PC-9 (cell line): ENCODE measurements around the gene SERPINA12. TPM values are rescaled to one million over a fixed set of nuclear protein-coding genes. Genes with fewer than 3 reads are reported as not detected.

Source experiments
- BruUV-seq: library from RNA; stranded (reverse); fragments of 400-500 nt; replicated peaks from 2 replicates; lab custom pipeline; 2021; lab: Mats Ljungman, UMichigan
- CTCF ChIA-PET: fragments of 300-600 bp; sonication (Branson Sonifier 250); formaldehyde crosslinking; loops from one replicate; lab custom pipeline; 2022; ENCODE audit warnings: antibody characterized with exemption; lab: Charles Lee
- POLR2A ChIA-PET: fragments of 300-600 bp; sonication (Branson Sonifier 250); formaldehyde crosslinking; loops from one replicate; lab custom pipeline; 2022; ENCODE audit warnings: antibody characterized with exemption; ENCODE audit not compliant: unreplicated experiment; lab: Charles Lee
- DNase-seq, 2 experiments: peaks; one replicate each; pipeline versions ENCODE4 v3.0.0 to v3.0.0-alpha.2; 2015 to 2022; ENCODE audit warnings: mixed read lengths in 1 of 2
- H2AFZ ChIP-seq: fragments of 200-600 bp; sonication (generic); 2 replicates; pipeline ENCODE4 v1.8.1; 2017; ENCODE audit warnings: antibody characterized with exemption
- H3F3A ChIP-seq: fragments of 200-600 bp; sonication (generic); 2 replicates; pipeline ENCODE4 v1.8.1; 2017; ENCODE audit warnings: antibody characterized with exemption, mild to moderate bottlenecking, low read depth; ENCODE audit not compliant: insufficient read depth
- H3K27ac ChIP-seq: fragments of 200-600 bp; sonication (generic); 2 replicates; pipeline ENCODE4 v1.6.1; 2016; ENCODE audit warnings: mixed run types
- H3K27me3 ChIP-seq: fragments of 200-600 bp; sonication (generic); 2 replicates; pipeline ENCODE4 v1.6.1; 2016; ENCODE audit warnings: low read depth, mixed run types; ENCODE audit not compliant: insufficient read depth
- H3K36me3 ChIP-seq: fragments of 200-600 bp; sonication (generic); 2 replicates; pipeline ENCODE4 v1.6.1; 2016; ENCODE audit warnings: low read depth, mixed run types
- H3K4me1 ChIP-seq: fragments of 200-600 bp; sonication (generic); replicated peaks from 2 replicates; pipeline ENCODE4 v1.6.1; 2016; ENCODE audit warnings: mixed run types; ENCODE audit not compliant: insufficient read depth
- H3K4me2 ChIP-seq: fragments of 200-600 bp; sonication (generic); 2 replicates; pipeline ENCODE4 v1.6.1; 2017; ENCODE audit warnings: mixed run types
- H3K4me3 ChIP-seq: fragments of 200-600 bp; sonication (generic); 2 replicates; pipeline ENCODE4 v1.6.1; 2016; ENCODE audit warnings: mixed run types
- H3K79me2 ChIP-seq: fragments of 200-600 bp; sonication (generic); 2 replicates; pipeline ENCODE4 v1.6.1; 2017; ENCODE audit warnings: low read depth, mixed run types
- H3K9me2 ChIP-seq: fragments of 200-600 bp; sonication (generic); 2 replicates; pipeline ENCODE4 v1.8.1; 2017; ENCODE audit warnings: mild to moderate bottlenecking; ENCODE audit not compliant: insufficient read depth
- H3K9me3 ChIP-seq: fragments of 200-600 bp; sonication (generic); 2 replicates; pipeline ENCODE4 v1.8.1; 2016; ENCODE audit warnings: low read depth; ENCODE audit not compliant: insufficient read depth
- H4K20me1 ChIP-seq: fragments of 200-600 bp; sonication (generic); 2 replicates; pipeline ENCODE4 v1.8.1; 2017; ENCODE audit not compliant: insufficient read depth
- CTCF ChIP-seq: fragments of 200-600 bp; sonication (generic); conservative IDR thresholded peaks from 2 replicates; pipeline ENCODE4 v1.6.1; 2017; ENCODE audit warnings: mixed run types, antibody characterized with exemption, mild to moderate bottlenecking, moderate library complexity
- EZH2 ChIP-seq: fragments of 200-600 bp; sonication (generic); IDR thresholded peaks from 2 replicates; pipeline ENCODE4 v1.8.0; 2017; ENCODE audit warnings: antibody characterized with exemption, low read depth
- intact Hi-C: fragments of 100-400 bp; cut with micrococcal nuclease; formaldehyde crosslinking; loops from one replicate; pipeline ENCODE4 v1.10.0; 2022; ENCODE audit not compliant: unreplicated experiment
- total RNA-seq: library from RNA; stranded (reverse); gene quantifications from 2 replicates; pipeline ENCODE4 v1.2.3, GENCODE V29; 2021

Gene SERPINA12
- total RNA-seq, 1 experiment from 2014 or later, result not detected

GRCh38 chr14:94441130-94441529 is 68.1 kb downstream of the SERPINA12 start:
- Histone ChIP-seq H2AFZ (no peak overlapping the region), H3K27ac (no peak overlapping the region), H3K36me3 (no peaks in the 10 kb centered on the region), H3F3A (no peaks in the 10 kb centered on the region), H3K9me2 (no peaks in the 10 kb centered on the region), H3K4me1 (no peaks in the 10 kb centered on the region), H3K27me3 (no peaks in the 10 kb centered on the region), H3K4me2 (no peak overlapping the region), H3K4me3 (no peak overlapping the region), H4K20me1 (no peaks in the 10 kb centered on the region), H3K79me2 (no peaks in the 10 kb centered on the region), H3K9me3 (no peaks in the 10 kb centered on the region)
- ChIA-PET CTCF (no interaction called here), POLR2A (no interaction called here)
- TF ChIP-seq CTCF (no peak), EZH2 (no peak)
- no TSS peak for BruUV-seq
- no peak for DNase-seq
- intact Hi-C loops, result no loop called here

GRCh38 chr14:94439453-94440057 is 69.7 kb downstream of the SERPINA12 start:
- CTCF ChIA-PET, result no interaction called here
- DNase-seq, result no peak
- TF ChIP-seq EZH2 (no peak), CTCF (no peak)
- Histone ChIP-seq H3F3A (no peaks in the 10 kb centered on the region), H2AFZ (no peak overlapping the region), H3K27ac (no peak overlapping the region), H3K4me1 (no peaks in the 10 kb centered on the region), H3K36me3 (no peaks in the 10 kb centered on the region), H3K79me2 (no peaks in the 10 kb centered on the region), H3K4me3 (no peak overlapping the region), H3K9me2 (no peaks in the 10 kb centered on the region), H3K27me3 (no peaks in the 10 kb centered on the region), H3K4me2 (no peak overlapping the region), H3K9me3 (no peaks in the 10 kb centered on the region), H4K20me1 (no peaks in the 10 kb centered on the region)
- no TSS peak for BruUV-seq
- POLR2A ChIA-PET, result no interaction called here
- intact Hi-C loops, result no loop called here

Other genes with a start within 250 kb of the SERPINA12 start
- gene SERPINA10, start 216.2 kb downstream of the SERPINA12 start, total RNA-seq, result not detected in 2 replicates
- not detected in 2 replicates for gene SERPINA6, start 186.1 kb downstream of the SERPINA12 start, total RNA-seq
- not detected in 2 replicates for gene SERPINA2, start 142.8 kb downstream of the SERPINA12 start, total RNA-seq
- gene SERPINA1, start 120.9 kb downstream of the SERPINA12 start, total RNA-seq, result not detected in 2 replicates
- gene SERPINA11, start 56.7 kb downstream of the SERPINA12 start, total RNA-seq, result not detected in 2 replicates
- gene SERPINA9, start 33.3 kb downstream of the SERPINA12 start, total RNA-seq, result not detected in 2 replicates
- gene SERPINA4, start 52.0 kb upstream of the SERPINA12 start, total RNA-seq, result not detected in 2 replicates
- gene SERPINA5, start 72.0 kb upstream of the SERPINA12 start, total RNA-seq, result not detected in 2 replicates
- not detected in 2 replicates for gene SERPINA3, start 102.9 kb upstream of the SERPINA12 start, total RNA-seq